ENCODE measurements around the gene PSMA2.

The PSMA2 gene

GRCh38 chr7:42939457-42940240, 7.7 kb upstream of the PSMA2 start:
- no peak for DNase-seq

- no peak for DNase-seq
These were observed 3.9 kb upstream of the PSMA2 start for GRCh38 chr7:42935861-42936260.

DNA sequence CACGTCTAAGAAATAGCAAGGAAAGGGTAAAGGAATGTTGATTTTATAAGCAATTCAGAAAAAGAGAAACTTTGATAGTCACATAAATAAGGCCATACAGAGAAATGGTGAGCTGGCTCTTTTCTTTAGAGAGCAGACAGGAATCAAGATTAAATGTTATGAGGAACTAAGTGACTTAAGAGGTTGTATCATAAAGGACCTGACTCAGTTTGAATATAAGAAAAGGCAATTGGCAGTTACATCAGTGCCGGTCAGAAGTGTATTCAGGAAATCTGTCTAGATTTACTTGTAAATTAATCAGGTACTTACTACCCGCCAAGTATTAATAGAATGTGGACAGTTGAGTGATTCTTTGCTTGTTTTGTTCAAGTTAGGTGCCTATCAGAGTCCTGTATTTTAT, 2.3 kb upstream of the PSMA2 start:
- DNase-seq = no peak

GRCh38 chr7:42932811-42933591, 1.0 kb upstream of the PSMA2 start:
- DNase-seq = no peak

- DNase-seq = no peak
These were observed 534 bp downstream of the PSMA2 start for GRCh38 chr7:42931447-42931833.

DNA sequence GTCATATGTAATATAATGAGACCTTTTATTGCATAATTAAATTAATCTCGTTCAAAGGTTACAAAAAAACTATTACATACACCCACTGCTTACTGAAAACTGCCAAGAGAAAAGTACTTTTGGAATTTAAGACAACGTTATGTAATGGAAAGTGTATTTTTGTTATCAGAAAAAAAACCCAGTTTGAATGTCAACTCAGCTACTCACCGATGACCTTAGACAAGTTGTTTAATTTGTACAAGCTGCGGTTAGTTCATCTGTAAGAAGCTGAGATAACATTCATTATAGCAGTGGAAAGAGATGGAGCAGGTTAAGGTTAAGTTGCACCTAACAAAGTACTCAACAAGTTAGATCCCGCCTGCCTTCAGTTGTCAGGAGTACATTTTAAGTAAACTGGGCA, 1.1 kb downstream of the PSMA2 start:
- DNase-seq = no peak

DNA sequence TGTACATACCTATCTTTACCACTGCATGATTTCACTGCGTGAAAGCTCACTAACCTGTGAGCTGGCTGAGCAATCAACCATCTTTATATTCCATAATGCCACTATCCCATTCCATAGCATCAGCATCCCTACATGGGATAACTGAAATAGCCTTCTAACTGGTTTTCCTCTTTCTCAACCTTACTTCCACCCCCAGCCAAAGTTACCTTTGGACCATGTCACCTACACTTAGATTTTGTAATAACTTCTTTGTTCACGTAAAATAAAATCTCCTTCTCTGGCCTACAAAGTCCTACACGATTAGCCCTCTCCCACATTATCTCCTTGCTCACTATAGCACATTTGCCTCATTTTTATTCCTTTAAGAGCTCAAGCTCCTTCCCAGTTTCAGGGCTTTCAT, 2.5 kb downstream of the PSMA2 start:
- no peak for DNase-seq

DNA sequence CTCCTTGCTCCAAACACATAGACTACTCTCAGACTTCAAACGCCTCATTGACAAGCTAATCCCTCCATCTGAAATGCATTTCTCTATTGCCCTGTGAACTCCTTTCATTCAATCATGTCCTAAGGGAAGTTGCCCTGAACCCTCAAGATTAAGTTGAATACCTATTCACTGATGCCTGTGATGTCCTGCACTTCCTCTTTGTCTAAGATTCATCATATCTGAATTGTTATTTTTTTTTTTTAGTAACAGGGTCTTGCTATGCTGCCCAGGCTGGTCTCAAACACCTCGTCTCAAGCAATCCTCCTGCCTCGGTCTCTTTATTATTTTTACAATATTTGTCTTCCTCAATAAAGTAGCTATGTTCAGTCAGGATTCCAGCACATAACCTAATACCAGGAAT, 3.2 kb downstream of the PSMA2 start:
- DNase-seq = no peak

DNA sequence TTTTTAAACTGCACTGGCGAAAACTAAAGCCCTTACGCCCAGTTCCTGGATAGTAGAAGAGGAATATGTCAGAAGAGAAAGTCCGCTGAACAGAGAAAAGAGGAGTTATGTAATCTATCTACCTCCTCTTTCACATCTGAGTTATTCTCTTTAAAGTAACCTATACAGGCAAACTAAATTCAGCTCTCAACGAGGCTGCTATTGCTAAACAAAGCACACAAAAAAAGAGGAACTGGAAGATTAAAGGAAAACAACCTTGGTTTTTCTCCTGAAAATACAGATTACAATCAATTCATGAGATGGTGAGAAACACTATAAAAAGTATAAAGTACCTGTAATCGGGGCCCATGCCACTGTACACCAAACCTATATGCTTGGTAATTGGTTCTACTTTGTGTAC, 5.8 kb downstream of the PSMA2 start:
- no peak for DNase-seq

GRCh38 chr7:42925630-42926029, 6.3 kb downstream of the PSMA2 start:
- DNase-seq = no peak

DNA sequence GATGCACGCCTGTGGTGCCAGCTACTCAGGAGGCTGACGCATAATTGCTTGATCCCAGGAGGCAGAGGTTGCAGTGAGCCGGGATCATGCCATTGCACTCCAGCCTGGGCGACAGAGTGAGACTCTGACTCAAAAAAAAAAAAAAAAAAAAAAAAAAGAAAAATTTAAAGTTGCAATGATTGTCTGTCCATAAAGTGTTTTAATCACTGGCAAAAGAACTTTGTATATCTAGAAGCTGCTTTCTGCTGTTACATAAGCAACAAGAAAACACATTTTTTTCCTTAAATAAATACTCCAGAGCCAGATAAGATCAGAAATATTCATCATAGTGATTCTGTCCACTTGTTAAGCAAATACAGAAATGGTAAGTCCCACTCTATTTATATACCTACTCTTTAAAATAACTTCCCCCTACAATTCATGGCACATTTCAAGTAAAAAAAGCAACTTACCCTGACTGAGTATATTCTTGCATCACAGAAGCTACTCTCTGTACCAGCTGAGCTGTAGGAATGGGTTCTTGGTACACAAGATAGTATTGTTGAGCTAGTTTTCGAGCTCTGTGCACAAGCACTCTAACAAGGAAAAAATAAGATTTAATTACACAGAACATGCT, 7.6 kb downstream of the PSMA2 start:
- DNase-seq = no peak

GRCh38 chr7:42922017-42922753, 9.8 kb downstream of the PSMA2 start:
- DNase-seq = no peak

- DNase-seq = no peak
These were observed 16.6 kb downstream of the PSMA2 start for GRCh38 chr7:42915356-42915755.

GRCh38 chr7:42914421-42915045, 17.4 kb downstream of the PSMA2 start:
- DNase-seq = no peak

- DNase-seq = no peak
These were observed 18.0 kb downstream of the PSMA2 start for GRCh38 chr7:42914009-42914408.

- no peak for DNase-seq
These were observed 18.4 kb downstream of the PSMA2 start for GRCh38 chr7:42913591-42913990.

GRCh38 chr7:42911454-42912447, 20.2 kb downstream of the PSMA2 start, which contains the start of gene C7orf25:
Gene C7orf25 (minus strand): TSS chr7:42912070. CDS start chr7:42910900, 1,170 bp downstream.
- DNase-seq = peak; percentile 92 to 96 (median 94)

DNA sequence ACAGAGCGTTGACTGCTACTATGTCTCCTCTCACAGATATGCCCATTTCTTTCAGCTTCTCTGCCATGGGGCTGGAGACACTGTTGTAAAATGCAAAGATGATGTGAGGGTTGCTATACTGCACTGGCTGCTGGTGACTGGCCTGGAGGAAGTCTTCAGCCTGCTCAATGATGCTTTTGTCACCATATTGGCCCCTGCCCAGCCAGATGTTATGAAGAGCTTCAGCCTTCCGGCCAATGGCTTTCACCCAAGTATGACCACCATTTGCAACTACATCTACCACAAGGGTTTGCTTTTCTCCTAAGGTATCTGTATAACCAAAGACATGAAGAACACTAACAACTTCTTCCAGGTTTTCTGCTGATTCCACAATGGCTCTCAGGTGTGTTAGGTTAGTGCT, 21.7 kb downstream of the PSMA2 start:
- no peak for DNase-seq

DNA sequence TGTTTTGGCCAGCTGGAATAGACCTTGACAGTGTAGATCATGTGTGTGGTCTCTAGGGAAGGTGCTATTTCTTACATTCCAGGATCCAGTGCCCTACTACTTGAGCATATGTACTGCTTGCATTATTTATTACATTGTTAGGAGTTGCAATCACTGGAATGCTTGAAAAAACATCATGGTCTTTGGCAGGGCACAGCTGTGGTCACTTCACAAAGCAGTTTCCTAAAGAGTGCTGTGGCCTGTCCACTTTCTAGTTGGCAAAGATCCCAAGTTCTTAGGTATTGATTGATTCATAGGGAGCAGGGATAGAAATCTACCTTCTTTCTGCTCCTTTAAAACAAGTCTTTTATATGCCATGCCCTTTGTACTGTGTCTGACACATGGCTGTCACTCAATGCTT, 24.7 kb downstream of the PSMA2 start:
- no peak for DNase-seq

DNA sequence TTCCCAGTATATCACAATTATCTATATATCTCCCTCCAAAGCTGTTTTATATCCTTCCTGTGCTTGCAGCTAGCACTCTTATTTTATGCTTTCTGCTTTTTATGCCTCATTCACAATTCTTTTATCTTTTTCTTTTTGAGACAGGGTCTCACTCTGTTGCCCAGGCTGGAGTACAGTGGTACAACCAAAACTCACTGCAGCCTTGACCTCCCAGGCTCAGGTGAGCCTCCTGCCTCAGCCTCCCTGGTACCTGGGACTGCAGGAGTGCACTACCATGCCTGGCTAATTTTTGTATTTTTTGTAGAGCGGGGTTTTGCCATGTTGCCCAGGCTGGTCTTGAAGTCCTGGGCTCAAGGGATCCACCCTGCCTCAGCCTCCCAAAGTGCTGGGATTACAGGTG, 25.8 kb downstream of the PSMA2 start:
- DNase-seq = no peak

DNA sequence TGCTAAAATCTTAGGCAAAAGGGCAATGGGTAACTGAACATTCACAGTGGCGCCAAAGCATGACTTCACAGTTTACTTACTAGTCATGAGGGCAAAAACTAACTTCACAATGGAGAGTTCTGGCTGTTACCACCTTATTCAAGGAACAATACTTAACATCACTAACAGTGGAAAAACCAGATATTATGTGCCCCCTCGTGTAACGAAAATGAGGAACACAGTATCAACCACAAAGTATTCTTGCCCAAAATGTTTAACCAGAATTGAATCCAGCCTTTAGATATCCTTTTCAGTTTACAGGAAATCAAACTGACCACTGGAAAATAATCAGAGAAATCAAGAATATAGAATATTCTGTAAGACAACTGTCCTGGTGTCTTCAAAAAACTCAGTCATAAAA, 29.6 kb downstream of the PSMA2 start:
- DNase-seq = no peak

Measured in stimulated activated naive CD4-positive, alpha-beta T cell (primary cell).